ENCODE results near the gene RHD. TPM values are rescaled to one million over a fixed set of nuclear protein-coding genes. Genes with fewer than 3 reads are reported as not detected.
"Not testable (repeated sequence)": the region's sequence is repeated elsewhere in the genome, so short reads cannot be mapped to it uniquely, and the experiment has no call there.

Gene RHD
- total RNA-seq, 1 donor from 2014 or later = not detected

- DNase-seq (ENCODE audit: low read depth, low spot score) = no peak
Observed at GRCh38 chr1:25256578-25256965, 15.7 kb upstream of the RHD start.

GRCh38 chr1:25257196-25257595, 15.1 kb upstream of the RHD start:
- DNase-seq (ENCODE audit: low read depth, low spot score) = no peak

- DNase-seq (ENCODE audit: low read depth, low spot score) = peak; percentile 27
Observed at GRCh38 chr1:25259813-25260212, 12.5 kb upstream of the RHD start.

GRCh38 chr1:25260336-25260735, 12.0 kb upstream of the RHD start:
- DNase-seq (ENCODE audit: low read depth, low spot score) = not testable (repeated sequence)

- not testable (repeated sequence) for DNase-seq (ENCODE audit: low read depth, low spot score)
Observed at GRCh38 chr1:25266554-25267287, 5.6 kb upstream of the RHD start.

- DNase-seq (ENCODE audit: low read depth, low spot score) = peak; percentile 11
Observed at GRCh38 chr1:25267288-25268142, 4.8 kb upstream of the RHD start.

GRCh38 chr1:25268143-25268760, 4.1 kb upstream of the RHD start:
- DNase-seq (ENCODE audit: low read depth, low spot score) = not testable (repeated sequence)

GRCh38 chr1:25275648-25276047, 3.3 kb downstream of the RHD start:
- DNase-seq (ENCODE audit: low read depth, low spot score) = not testable (repeated sequence)

- not testable (repeated sequence) for DNase-seq (ENCODE audit: low read depth, low spot score)
Observed at GRCh38 chr1:25277295-25277694, 5.0 kb downstream of the RHD start.

GRCh38 chr1:25278358-25278757, 6.0 kb downstream of the RHD start:
- not testable (repeated sequence) for DNase-seq (ENCODE audit: low read depth, low spot score)

GRCh38 chr1:25278790-25279189, 6.5 kb downstream of the RHD start:
- DNase-seq (ENCODE audit: low read depth, low spot score) = not testable (repeated sequence)

GRCh38 chr1:25279693-25280111, 7.4 kb downstream of the RHD start:
- not testable (repeated sequence) for DNase-seq (ENCODE audit: low read depth, low spot score)

- not testable (repeated sequence) for DNase-seq (ENCODE audit: low read depth, low spot score)
Observed at GRCh38 chr1:25285862-25286261, 13.6 kb downstream of the RHD start.

- DNase-seq (ENCODE audit: low read depth, low spot score) = not testable (repeated sequence)
Observed at GRCh38 chr1:25287164-25287563, 14.9 kb downstream of the RHD start.

GRCh38 chr1:25288573-25289101, 16.3 kb downstream of the RHD start:
- not testable (repeated sequence) for DNase-seq (ENCODE audit: low read depth, low spot score)

- not testable (repeated sequence) for DNase-seq (ENCODE audit: low read depth, low spot score)
Observed at GRCh38 chr1:25290043-25290442, 17.7 kb downstream of the RHD start.

- DNase-seq (ENCODE audit: low read depth, low spot score) = not testable (repeated sequence)
Observed at GRCh38 chr1:25293426-25293825, 21.1 kb downstream of the RHD start.

- DNase-seq (ENCODE audit: low read depth, low spot score) = not testable (repeated sequence)
Observed at GRCh38 chr1:25294889-25295826, 22.8 kb downstream of the RHD start.

GRCh38 chr1:25296501-25296900, 24.2 kb downstream of the RHD start:
- DNase-seq (ENCODE audit: low read depth, low spot score) = not testable (repeated sequence)

GRCh38 chr1:25300729-25301128, 28.4 kb downstream of the RHD start:
- not testable (repeated sequence) for DNase-seq (ENCODE audit: low read depth, low spot score)
